CD14-positive monocyte (primary cell): ENCODE data around the gene TNXB. TPM values are rescaled to one million over a fixed set of nuclear protein-coding genes. Genes with fewer than 3 reads are reported as not detected.

Source experiments
- DNase-seq, 3 donors: peaks; one replicate each; pipeline ENCODE4 v3.0.0-alpha.2; 2011 to 2022
- H2AFZ ChIP-seq: 2 replicates; pipeline ENCODE4 v1.6.0; 2012; ENCODE audit warnings: mild to moderate bottlenecking, low read depth, low read length, inconsistent platforms; ENCODE audit not compliant: insufficient read depth, poor library complexity, severe bottlenecking
- H3K27ac ChIP-seq, 2 donors: 1 replicate in 1 of 2; 2 replicates in 1 of 2; pipeline ENCODE4 v1.5.1; 2012 to 2013; ENCODE audit warnings: low read length in 2 of 2, control low read depth in 1 of 2, inconsistent platforms in 1 of 2, low read depth in 1 of 2, mild to moderate bottlenecking in 1 of 2
- H3K27me3 ChIP-seq, 2 donors: one replicate each; pipeline versions ENCODE4 v1.6.0 to v1.6.1; 2011 to 2013; ENCODE audit warnings: low read length in 2 of 2; ENCODE audit not compliant: control insufficient read depth in 2 of 2, insufficient read depth in 2 of 2
- H3K36me3 ChIP-seq, 2 donors: replicated peaks in 1 of 2; 1 replicate in 1 of 2; 2 replicates in 1 of 2; pipeline versions ENCODE4 v1.5.1 to v1.6.1; 2012 to 2013; ENCODE audit warnings: low read length in 2 of 2, control low read depth in 1 of 2, inconsistent platforms in 1 of 2, mild to moderate bottlenecking in 1 of 2; ENCODE audit not compliant: insufficient read depth in 2 of 2, control insufficient read depth in 1 of 2
- H3K4me1 ChIP-seq, 2 donors: 1 replicate in 1 of 2; 2 replicates in 1 of 2; pipeline versions ENCODE4 v1.5.1 to v1.6.1; 2012 to 2013; ENCODE audit warnings: low read length in 2 of 2, control low read depth in 1 of 2, inconsistent platforms in 1 of 2, mild to moderate bottlenecking in 1 of 2, moderate library complexity in 1 of 2; ENCODE audit not compliant: insufficient read depth in 2 of 2, control insufficient read depth in 1 of 2
- H3K4me2 ChIP-seq: replicated peaks from 2 replicates; pipeline ENCODE3; 2012; ENCODE audit warnings: low read length, moderate library complexity, mild to moderate bottlenecking; ENCODE audit not compliant: poor library complexity, severe bottlenecking; ENCODE audit errors: extremely low read depth
- H3K4me3 ChIP-seq, 3 experiments: fragments of 200-600 bp in 1 of 3; sonication (generic) in 1 of 3; replicated peaks in 1 of 3; 1 replicate in 2 of 3; 2 replicates in 1 of 3; pipeline ENCODE4 v1.5.1; 2011 to 2013; ENCODE audit warnings: low read length in 3 of 3, mild to moderate bottlenecking in 3 of 3, control low read depth in 2 of 3, low read depth in 2 of 3, inconsistent platforms in 1 of 3, moderate library complexity in 1 of 3
- H3K79me2 ChIP-seq: 2 replicates; pipeline ENCODE4 v1.6.0; 2012; ENCODE audit warnings: mild to moderate bottlenecking, control low read depth, inconsistent platforms, low read length, moderate library complexity; ENCODE audit not compliant: insufficient read depth
- H3K9ac ChIP-seq: 2 replicates; pipeline ENCODE4 v1.6.0; 2017; ENCODE audit warnings: low read length, mild to moderate bottlenecking; ENCODE audit not compliant: insufficient read depth, poor library complexity, severe bottlenecking
- H3K9me3 ChIP-seq, 2 donors: replicated peaks in 1 of 2; 1 replicate in 1 of 2; 2 replicates in 1 of 2; pipeline versions ENCODE4 v1.5.1 to v1.6.1; 2012 to 2013; ENCODE audit warnings: low read length in 2 of 2, control low read depth in 1 of 2; ENCODE audit not compliant: control insufficient read depth in 1 of 2, insufficient read depth in 1 of 2
- H4K20me1 ChIP-seq: 2 replicates; pipeline ENCODE4 v1.6.0; 2012; ENCODE audit warnings: mild to moderate bottlenecking, low read length, control low read depth, moderate library complexity; ENCODE audit not compliant: insufficient read depth
- H3K27ac Mint-ChIP-seq, 7 donors: one replicate each; pipeline ENCODE4 v1.8.0; 2020; ENCODE audit warnings: mild to moderate bottlenecking in 7 of 7, mixed read lengths in 7 of 7, moderate library complexity in 6 of 7, inconsistent platforms in 2 of 7
- H3K27me3 Mint-ChIP-seq, 3 donors: one replicate each; pipeline ENCODE4 v1.8.0; 2021 to 2022; ENCODE audit warnings: low read depth in 3 of 3, mild to moderate bottlenecking in 3 of 3, mixed read lengths in 3 of 3, moderate library complexity in 3 of 3, inconsistent platforms in 1 of 3
- H3K36me3 Mint-ChIP-seq, 2 donors: one replicate each; pipeline ENCODE4 v1.8.0; 2020; ENCODE audit warnings: mixed read lengths in 2 of 2, inconsistent platforms in 1 of 2, mild to moderate bottlenecking in 1 of 2
- H3K4me1 Mint-ChIP-seq: one replicate; pipeline ENCODE4 v1.8.0; 2020; ENCODE audit warnings: mild to moderate bottlenecking, mixed read lengths
- H3K4me3 Mint-ChIP-seq, 2 donors: one replicate each; pipeline ENCODE4 v1.8.0; 2020; ENCODE audit warnings: mild to moderate bottlenecking in 2 of 2, mixed read lengths in 2 of 2, moderate library complexity in 1 of 2
- H3K9me3 Mint-ChIP-seq, 7 donors: one replicate each; pipeline ENCODE4 v1.8.0; 2020 to 2022; ENCODE audit warnings: mixed read lengths in 7 of 7, mild to moderate bottlenecking in 6 of 7, moderate library complexity in 6 of 7, inconsistent platforms in 2 of 7
- WGBS: methylation state at CpG from one replicate; pipeline ENCODE4 v1.1.5; 2013; ENCODE audit warnings: missing lambda C conversion rate; ENCODE audit not compliant: insufficient coverage; 5-methylcytosine and 5-hydroxymethylcytosine counted together
- intact Hi-C, 2 donors: fragments of 100-400 bp; cut with micrococcal nuclease; formaldehyde crosslinking; loops; one replicate each; pipeline versions ENCODE4 v1.15.0 to v1.15.1; 2023
- polyA plus RNA-seq, 3 donors: library from polyadenylated mRNA; depleted of rRNA in 1 of 3; unstranded in 2 of 3; stranded (reverse) in 1 of 3; fragments of 300-500 nt in 2 of 3; fragments of >200 nt in 1 of 3; fragmentation: Illumina TruSeq in 2 of 3; gene quantifications; 1 replicate in 2 of 3; 2 replicates in 1 of 3; pipeline ENCODE4 v1.2.3, GENCODE V29; 2012 to 2021
- TF ChIP-seq, protein P1 (sequence below): fragments of 200-600 bp; IDR thresholded peaks from one replicate; pipeline ENCODE4 v1.8.0; 2022; ENCODE audit warnings: antibody characterized with exemption, mild to moderate bottlenecking

The TNXB gene
- polyA plus RNA-seq, 3 donors: 1.2 TPM; not detected in 2

DNA sequence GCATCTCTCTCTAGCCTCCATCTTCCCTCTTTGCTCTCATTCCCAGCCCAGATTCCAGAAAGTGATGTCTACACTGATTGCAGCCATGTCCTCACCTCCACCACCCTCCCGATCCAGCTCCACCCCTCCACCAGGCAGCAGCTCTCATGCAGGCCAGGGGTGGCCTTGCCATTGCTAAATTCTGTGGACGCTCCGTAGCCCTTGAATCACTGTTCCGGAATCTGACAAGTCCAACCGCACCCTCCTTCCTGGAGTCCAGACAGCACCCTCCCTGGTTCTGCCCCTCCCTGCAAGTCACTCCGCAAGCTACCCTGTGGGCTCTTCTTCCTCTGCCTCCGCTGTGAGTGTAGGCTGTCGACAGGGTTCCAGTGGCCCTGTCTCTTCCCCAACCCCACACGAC is 26.2 kb downstream of the TNXB start:
- no peaks in the 10 kb centered on the region for H3K4me1 Mint-ChIP-seq
- 90% methylated on average over 3 of the region's 9 CpGs for WGBS
- no peaks in the 10 kb centered on the region for H3K36me3 Mint-ChIP-seq
- H3K4me2 ChIP-seq: no peak overlapping the region
- H3K9ac ChIP-seq: no peak overlapping the region
- H3K9me3 ChIP-seq: no peaks in the 10 kb centered on the region
- H4K20me1 ChIP-seq: no peaks in the 10 kb centered on the region
- H3K27ac ChIP-seq: no peak overlapping the region
- H3K27me3 Mint-ChIP-seq: peaks cover 23 to 53% (median 33%) of the 10 kb centered on the region in 3 donors
- H3K9me3 Mint-ChIP-seq: peaks cover 0 to 3% (median 0%) of the 10 kb centered on the region in 7 donors
- H3K79me2 ChIP-seq: no peaks in the 10 kb centered on the region
- H2AFZ ChIP-seq: no peak overlapping the region
- TF ChIP-seq, protein P1, sequence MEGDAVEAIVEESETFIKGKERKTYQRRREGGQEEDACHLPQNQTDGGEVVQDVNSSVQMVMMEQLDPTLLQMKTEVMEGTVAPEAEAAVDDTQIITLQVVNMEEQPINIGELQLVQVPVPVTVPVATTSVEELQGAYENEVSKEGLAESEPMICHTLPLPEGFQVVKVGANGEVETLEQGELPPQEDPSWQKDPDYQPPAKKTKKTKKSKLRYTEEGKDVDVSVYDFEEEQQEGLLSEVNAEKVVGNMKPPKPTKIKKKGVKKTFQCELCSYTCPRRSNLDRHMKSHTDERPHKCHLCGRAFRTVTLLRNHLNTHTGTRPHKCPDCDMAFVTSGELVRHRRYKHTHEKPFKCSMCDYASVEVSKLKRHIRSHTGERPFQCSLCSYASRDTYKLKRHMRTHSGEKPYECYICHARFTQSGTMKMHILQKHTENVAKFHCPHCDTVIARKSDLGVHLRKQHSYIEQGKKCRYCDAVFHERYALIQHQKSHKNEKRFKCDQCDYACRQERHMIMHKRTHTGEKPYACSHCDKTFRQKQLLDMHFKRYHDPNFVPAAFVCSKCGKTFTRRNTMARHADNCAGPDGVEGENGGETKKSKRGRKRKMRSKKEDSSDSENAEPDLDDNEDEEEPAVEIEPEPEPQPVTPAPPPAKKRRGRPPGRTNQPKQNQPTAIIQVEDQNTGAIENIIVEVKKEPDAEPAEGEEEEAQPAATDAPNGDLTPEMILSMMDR: no peak
- intact Hi-C loops: no loop called here
- DNase-seq: no peak
- H3K27me3 ChIP-seq: peaks cover 7 to 24% of the 10 kb centered on the region in 2 donors
- H3K4me1 ChIP-seq: no peaks in the 10 kb centered on the region
- H3K36me3 ChIP-seq: no peaks in the 10 kb centered on the region
- H3K4me3 Mint-ChIP-seq: no peak overlapping the region
- no peak overlapping the region for H3K4me3 ChIP-seq
- H3K27ac Mint-ChIP-seq: no peak overlapping the region

DNA sequence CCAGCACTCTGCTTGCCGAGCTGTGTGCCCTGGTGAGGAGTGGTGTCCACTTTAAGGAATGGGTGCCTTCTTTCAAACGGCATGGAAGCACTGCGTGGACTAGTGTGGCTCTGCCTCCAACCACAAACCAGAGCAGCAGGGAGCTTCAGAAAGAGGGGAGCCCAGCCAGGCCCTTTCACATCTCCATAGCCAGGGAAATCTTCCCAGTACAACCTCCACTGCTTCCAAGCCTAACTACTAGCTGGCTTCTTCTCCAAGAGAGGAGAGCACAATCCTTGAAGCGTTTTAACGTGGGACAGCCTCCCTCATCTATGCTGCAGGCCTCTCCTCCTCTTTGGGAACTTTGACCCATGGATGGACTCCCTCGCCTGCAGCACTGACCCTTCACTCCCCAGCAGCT is 26.7 kb downstream of the TNXB start:
- Histone ChIP-seq H3K27ac (no peak overlapping the region), H3K4me2 (no peak overlapping the region), H3K4me3 (no peak overlapping the region), H2AFZ (no peak overlapping the region), H3K4me1 (no peaks in the 10 kb centered on the region), H3K27me3 (peaks cover 7 to 19% of the 10 kb centered on the region in 2 donors), H3K36me3 (no peaks in the 10 kb centered on the region), H3K79me2 (no peaks in the 10 kb centered on the region), H3K9ac (no peak overlapping the region), H4K20me1 (no peaks in the 10 kb centered on the region), H3K9me3 (no peaks in the 10 kb centered on the region)
- no peak for DNase-seq
- H3K27ac Mint-ChIP-seq: no peak overlapping the region
- 93% methylated on average over 3 of the region's 6 CpGs for WGBS
- intact Hi-C loops: no loop called here
- H3K27me3 Mint-ChIP-seq: peaks cover 21 to 49% (median 34%) of the 10 kb centered on the region in 3 donors
- no peaks in the 10 kb centered on the region for H3K36me3 Mint-ChIP-seq
- H3K4me1 Mint-ChIP-seq: no peaks in the 10 kb centered on the region
- H3K9me3 Mint-ChIP-seq: peaks cover 0 to 3% (median 0%) of the 10 kb centered on the region in 7 donors
- TF ChIP-seq, protein P1: no peak
- H3K4me3 Mint-ChIP-seq: no peak overlapping the region
